WTC11 (cell line): ENCODE data around the gene TDRD10. TPM values are rescaled to one million over a fixed set of nuclear protein-coding genes. Genes with fewer than 3 reads are reported as not detected.
A peak's percentile ranks its signal among the peaks of the same experiment; 100 is the strongest.

ENCODE experiments used
- ATAC-seq: fragments of 200-7000 bp; cut with Tn5 transposase; 2 replicates; pipeline ENCODE4 v1.10.0; 2021; ENCODE audit warnings: mild to moderate bottlenecking, moderate library complexity
- CTCF ChIA-PET: fragments of 300-600 bp; sonication (Branson Sonifier 250); formaldehyde crosslinking; loops from one replicate; lab custom pipeline; 2021; ENCODE audit warnings: antibody characterized with exemption; lab: Charles Lee
- POLR2A ChIA-PET: fragments of 350-600 bp; sonication (Branson Sonifier 250); formaldehyde crosslinking; loops from one replicate; lab custom pipeline; 2021; ENCODE audit warnings: antibody characterized with exemption; lab: Charles Lee
- DNase-seq: peaks from one replicate; pipeline ENCODE4 v3.0.0; 2021; ENCODE audit warnings: low spot score
- H3K27ac Mint-ChIP-seq: 2 replicates; pipeline ENCODE4 v1.8.0; 2021; ENCODE audit warnings: mixed read lengths
- H3K27me3 Mint-ChIP-seq: 2 replicates; pipeline ENCODE4 v1.8.0; 2021; ENCODE audit warnings: low read depth, mild to moderate bottlenecking, moderate library complexity, mixed read lengths
- H3K36me3 Mint-ChIP-seq: 2 replicates; pipeline ENCODE4 v1.8.0; 2021; ENCODE audit warnings: mixed read lengths
- H3K4me1 Mint-ChIP-seq: 2 replicates; pipeline ENCODE4 v1.8.0; 2022; ENCODE audit warnings: mixed read lengths
- H3K4me3 Mint-ChIP-seq: 2 replicates; pipeline ENCODE4 v1.8.0; 2021; ENCODE audit warnings: mild to moderate bottlenecking, moderate library complexity, mixed read lengths
- H3K9me3 Mint-ChIP-seq: 2 replicates; pipeline ENCODE4 v1.8.0; 2021; ENCODE audit warnings: mixed read lengths
- CREB1 ChIP-seq: sonication (generic); formaldehyde crosslinking; IDR thresholded peaks from 2 replicates; pipeline ENCODE4 v1.8.0; 2023; ENCODE audit warnings: mild to moderate bottlenecking, missing genetic modification reagents
- E2F4 ChIP-seq: sonication (generic); formaldehyde crosslinking; IDR thresholded peaks from 2 replicates; pipeline ENCODE4 v1.8.1; 2022; ENCODE audit warnings: low read depth, mild to moderate bottlenecking, moderate library complexity, missing genetic modification reagents, borderline replicate concordance
- FOXJ3 ChIP-seq: sonication (generic); formaldehyde crosslinking; IDR thresholded peaks from 2 replicates; pipeline ENCODE4 v1.9.0; 2021; ENCODE audit warnings: missing genetic modification reagents, mild to moderate bottlenecking, borderline replicate concordance
- IRF2 ChIP-seq: sonication (generic); formaldehyde crosslinking; IDR thresholded peaks from 2 replicates; pipeline ENCODE4 v1.8.0; 2022; ENCODE audit warnings: low read depth, missing genetic modification reagents, borderline replicate concordance
- MXD4 ChIP-seq: fragments of 250-450 bp; sonication (Bioruptor Pico); IDR thresholded peaks from 2 replicates; pipeline ENCODE4 v1.8.0; 2021; ENCODE audit warnings: mild to moderate bottlenecking, moderate library complexity, borderline replicate concordance
- SMAD4 ChIP-seq: sonication (generic); formaldehyde crosslinking; IDR thresholded peaks from 2 replicates; pipeline ENCODE4 v1.8.0; 2022; ENCODE audit warnings: mild to moderate bottlenecking, missing genetic modification reagents
- SP1 ChIP-seq: sonication (generic); formaldehyde crosslinking; conservative IDR thresholded peaks from 2 replicates; pipeline ENCODE4 v1.8.1; 2022; ENCODE audit warnings: missing genetic modification reagents
- TEAD1 ChIP-seq: sonication (generic); formaldehyde crosslinking; IDR thresholded peaks from 2 replicates; pipeline ENCODE4 v1.8.0; 2022; ENCODE audit warnings: mild to moderate bottlenecking, missing genetic modification reagents
- TP53 ChIP-seq: sonication (generic); formaldehyde crosslinking; IDR thresholded peaks from 2 replicates; pipeline ENCODE4 v1.8.1; 2023; ENCODE audit warnings: mild to moderate bottlenecking, missing genetic modification reagents
- ZNF232 ChIP-seq: sonication (generic); formaldehyde crosslinking; IDR thresholded peaks from 2 replicates; pipeline ENCODE4 v1.8.0; 2022; ENCODE audit warnings: mild to moderate bottlenecking, missing genetic modification reagents
- total RNA-seq: library from RNA; stranded (reverse); gene quantifications from 3 replicates; pipeline ENCODE4 v1.2.3, GENCODE V29; 2021
- TF ChIP-seq, protein P1 (sequence below): fragments of 250-450 bp; sonication (Bioruptor Pico); IDR thresholded peaks from 2 replicates; pipeline ENCODE4 v1.9.0; 2021; ENCODE audit warnings: mild to moderate bottlenecking
- TF ChIP-seq, protein P2 (sequence below): sonication (generic); formaldehyde crosslinking; IDR thresholded peaks from 2 replicates; pipeline ENCODE4 v1.8.0; 2023; ENCODE audit warnings: missing genetic modification reagents
- TF ChIP-seq, protein P3 (sequence below): sonication (generic); formaldehyde crosslinking; IDR thresholded peaks from 2 replicates; pipeline ENCODE4 v1.8.1; 2023; ENCODE audit warnings: mild to moderate bottlenecking, moderate library complexity, missing genetic modification reagents
- TF ChIP-seq, protein P4 (sequence below): sonication (generic); formaldehyde crosslinking; IDR thresholded peaks from 2 replicates; pipeline ENCODE4 v1.8.1; 2022; ENCODE audit warnings: missing genetic modification reagents, borderline replicate concordance
- TF ChIP-seq, protein P5 (sequence below): sonication (generic); formaldehyde crosslinking; IDR thresholded peaks from 2 replicates; pipeline ENCODE4 v1.8.1; 2023; ENCODE audit warnings: mild to moderate bottlenecking, missing genetic modification reagents, moderate library complexity
- TF ChIP-seq, protein P6 (sequence below): sonication (generic); formaldehyde crosslinking; IDR thresholded peaks from 2 replicates; pipeline ENCODE4 v1.8.0; 2022; ENCODE audit warnings: mild to moderate bottlenecking, missing genetic modification reagents

The TDRD10 gene
- total RNA-seq, 1 experiment from 2014 or later = 0.09 TPM

- POLR2A ChIA-PET = no interaction called here
- TF ChIP-seq SP1 = no peak
- H3K4me1 Mint-ChIP-seq = peaks cover 28% of the 10 kb centered on the region
- H3K9me3 Mint-ChIP-seq = no peaks in the 10 kb centered on the region
- H3K4me3 Mint-ChIP-seq = peak overlapping the region; percentile 94
- H3K27me3 Mint-ChIP-seq = no peaks in the 10 kb centered on the region
- CTCF ChIA-PET = interaction anchor here (0.5 to 2.1 kb wide), 5 partner anchors 10 to 322 kb away, joined by 3 to 7 read pairs (median 4); no protein-coding TSS in a partner anchor
- peak overlapping the region; percentile 86 for H3K27ac Mint-ChIP-seq
- peak; percentile 35 for DNase-seq
- H3K36me3 Mint-ChIP-seq = peaks cover 48% of the 10 kb centered on the region
- peak; percentile 32 for ATAC-seq
Measured at GRCh38 chr1:154556422-154556821, 54.4 kb downstream of the TDRD10 start.

DNA sequence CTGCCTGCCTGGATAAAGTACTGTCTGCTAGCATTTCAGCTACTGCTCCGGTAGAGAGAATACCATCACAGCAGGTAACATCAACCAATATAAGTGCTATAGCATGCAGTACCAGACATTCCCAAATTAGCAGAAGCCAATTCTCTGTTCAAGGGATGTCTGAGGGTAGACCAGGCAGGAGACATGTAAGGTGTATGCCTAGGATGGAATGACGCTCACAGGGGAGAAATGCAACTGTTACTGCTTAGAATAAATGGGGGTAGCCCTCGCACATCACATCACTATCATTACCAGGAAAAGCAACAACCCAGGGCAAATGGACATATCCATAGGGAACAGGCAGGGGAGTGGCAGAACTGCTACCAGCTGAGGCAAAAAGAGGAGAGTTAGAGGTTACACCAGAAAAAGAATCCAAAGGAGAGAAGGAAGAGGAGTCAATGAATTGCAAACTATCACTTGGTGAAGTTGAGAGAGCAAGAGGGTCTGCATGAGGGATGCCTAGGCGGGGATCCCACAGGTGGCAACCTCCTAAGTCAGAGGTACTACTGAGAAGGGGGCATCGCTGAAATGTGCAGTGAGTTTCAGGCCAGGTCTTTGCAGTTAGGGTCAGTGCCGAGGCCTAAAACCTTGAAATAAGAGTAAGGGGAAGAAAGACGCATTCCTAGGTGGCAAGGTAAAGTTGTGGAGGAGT, 55.4 kb downstream of the TDRD10 start:
- H3K27me3 Mint-ChIP-seq = no peaks in the 10 kb centered on the region
- ChIA-PET POLR2A (no interaction called here), CTCF (interaction anchor here (0.5 to 2.1 kb wide), 7 partner anchors 11 to 321 kb away, joined by 3 to 14 read pairs (median 6); no protein-coding TSS in a partner anchor)
- peaks cover 28% of the 10 kb centered on the region for H3K4me1 Mint-ChIP-seq
- no peak for TF ChIP-seq FOXJ3 (CRISPR knock-in tag)
- TF ChIP-seq IRF2 (CRISPR knock-in tag) = no peak
- no peak for TF ChIP-seq ZNF232 (CRISPR knock-in tag)
- no peak for TF ChIP-seq E2F4 (CRISPR knock-in tag)
- TF ChIP-seq, protein P1, sequence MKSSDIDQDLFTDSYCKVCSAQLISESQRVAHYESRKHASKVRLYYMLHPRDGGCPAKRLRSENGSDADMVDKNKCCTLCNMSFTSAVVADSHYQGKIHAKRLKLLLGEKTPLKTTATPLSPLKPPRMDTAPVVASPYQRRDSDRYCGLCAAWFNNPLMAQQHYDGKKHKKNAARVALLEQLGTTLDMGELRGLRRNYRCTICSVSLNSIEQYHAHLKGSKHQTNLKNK (CRISPR knock-in tag) = no peak
- no peak for TF ChIP-seq TEAD1 (CRISPR knock-in tag)
- no peak for TF ChIP-seq SP1
- no peak for ATAC-seq
- peak overlapping the region; percentile 89 for H3K27ac Mint-ChIP-seq
- H3K4me3 Mint-ChIP-seq = peak overlapping the region; percentile 94
- peaks cover 39% of the 10 kb centered on the region for H3K36me3 Mint-ChIP-seq
- DNase-seq = no peak
- no peaks in the 10 kb centered on the region for H3K9me3 Mint-ChIP-seq

DNA sequence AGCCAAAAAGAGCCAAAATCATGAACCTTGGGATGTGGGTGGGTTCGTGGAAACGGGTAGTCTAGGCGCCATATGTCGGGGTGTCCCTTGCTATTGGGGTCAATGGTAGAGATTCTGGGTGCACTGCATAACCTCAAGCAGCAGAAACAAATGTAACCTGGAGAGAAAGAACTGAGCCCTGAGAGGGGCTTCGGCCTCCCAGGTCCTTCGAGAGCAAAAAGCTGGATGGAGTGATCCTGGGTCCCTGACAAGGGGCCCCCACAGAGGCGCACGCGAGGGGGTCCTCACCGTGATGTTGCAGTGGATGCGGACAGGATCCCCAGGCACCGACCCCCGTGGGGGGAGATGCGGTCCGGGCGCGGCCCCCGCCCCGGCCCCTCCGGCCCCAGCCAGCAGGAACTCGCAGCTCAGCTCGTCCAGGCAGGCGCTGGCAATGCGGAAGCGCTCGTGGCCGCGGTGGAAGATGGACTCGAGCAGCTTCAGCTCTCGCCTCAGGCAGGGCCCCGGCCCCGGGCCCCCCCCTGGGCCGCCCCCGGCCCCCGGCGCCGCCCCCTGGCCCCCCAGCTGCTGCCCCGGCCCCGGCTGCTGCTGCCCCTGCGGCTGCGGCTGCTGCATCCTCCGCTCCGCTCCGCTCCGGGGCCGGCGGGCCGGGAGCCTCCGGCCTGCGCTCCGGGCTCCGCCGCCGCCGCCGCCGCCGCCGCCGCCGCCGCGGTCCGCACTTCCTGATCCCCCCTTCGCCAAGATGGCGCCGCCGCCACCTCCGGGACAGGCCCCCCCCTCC, 56.1 kb downstream of the TDRD10 start, which contains the start of gene UBE2Q1:
TSS of gene UBE2Q1 (minus strand) at position 724 of the 781 bp plus-strand sequence. CDS start at position 615, 109 bp downstream.
- Mint-ChIP-seq H3K4me1 (peaks cover 28% of the 10 kb centered on the region), H3K9me3 (no peaks in the 10 kb centered on the region), H3K4me3 (peak within 1 kb of the TSS; percentile 94), H3K36me3 (peaks cover 31% of the 10 kb centered on the region), H3K27me3 (no peaks in the 10 kb centered on the region), H3K27ac (peak within 1 kb of the TSS; percentile 89)
- ChIA-PET POLR2A (no interaction called here), CTCF (interaction anchor here (0.5 to 2.1 kb wide), 5 partner anchors 12 to 320 kb away, joined by 3 to 14 read pairs (median 7); no protein-coding TSS in a partner anchor)
- ATAC-seq = no peak
- peak; percentile 38 for DNase-seq
- TF ChIP-seq, protein P2, sequence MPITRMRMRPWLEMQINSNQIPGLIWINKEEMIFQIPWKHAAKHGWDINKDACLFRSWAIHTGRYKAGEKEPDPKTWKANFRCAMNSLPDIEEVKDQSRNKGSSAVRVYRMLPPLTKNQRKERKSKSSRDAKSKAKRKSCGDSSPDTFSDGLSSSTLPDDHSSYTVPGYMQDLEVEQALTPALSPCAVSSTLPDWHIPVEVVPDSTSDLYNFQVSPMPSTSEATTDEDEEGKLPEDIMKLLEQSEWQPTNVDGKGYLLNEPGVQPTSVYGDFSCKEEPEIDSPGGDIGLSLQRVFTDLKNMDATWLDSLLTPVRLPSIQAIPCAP (CRISPR knock-in tag) = no peak
- TF ChIP-seq, protein P3, sequence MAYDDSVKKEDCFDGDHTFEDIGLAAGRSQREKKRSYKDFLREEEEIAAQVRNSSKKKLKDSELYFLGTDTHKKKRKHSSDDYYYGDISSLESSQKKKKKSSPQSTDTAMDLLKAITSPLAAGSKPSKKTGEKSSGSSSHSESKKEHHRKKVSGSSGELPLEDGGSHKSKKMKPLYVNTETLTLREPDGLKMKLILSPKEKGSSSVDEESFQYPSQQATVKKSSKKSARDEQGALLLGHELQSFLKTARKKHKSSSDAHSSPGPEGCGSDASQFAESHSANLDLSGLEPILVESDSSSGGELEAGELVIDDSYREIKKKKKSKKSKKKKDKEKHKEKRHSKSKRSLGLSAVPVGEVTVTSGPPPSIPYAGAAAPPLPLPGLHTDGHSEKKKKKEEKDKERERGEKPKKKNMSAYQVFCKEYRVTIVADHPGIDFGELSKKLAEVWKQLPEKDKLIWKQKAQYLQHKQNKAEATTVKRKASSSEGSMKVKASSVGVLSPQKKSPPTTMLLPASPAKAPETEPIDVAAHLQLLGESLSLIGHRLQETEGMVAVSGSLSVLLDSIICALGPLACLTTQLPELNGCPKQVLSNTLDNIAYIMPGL (CRISPR knock-in tag) = no peak
- TF ChIP-seq, protein P4, sequence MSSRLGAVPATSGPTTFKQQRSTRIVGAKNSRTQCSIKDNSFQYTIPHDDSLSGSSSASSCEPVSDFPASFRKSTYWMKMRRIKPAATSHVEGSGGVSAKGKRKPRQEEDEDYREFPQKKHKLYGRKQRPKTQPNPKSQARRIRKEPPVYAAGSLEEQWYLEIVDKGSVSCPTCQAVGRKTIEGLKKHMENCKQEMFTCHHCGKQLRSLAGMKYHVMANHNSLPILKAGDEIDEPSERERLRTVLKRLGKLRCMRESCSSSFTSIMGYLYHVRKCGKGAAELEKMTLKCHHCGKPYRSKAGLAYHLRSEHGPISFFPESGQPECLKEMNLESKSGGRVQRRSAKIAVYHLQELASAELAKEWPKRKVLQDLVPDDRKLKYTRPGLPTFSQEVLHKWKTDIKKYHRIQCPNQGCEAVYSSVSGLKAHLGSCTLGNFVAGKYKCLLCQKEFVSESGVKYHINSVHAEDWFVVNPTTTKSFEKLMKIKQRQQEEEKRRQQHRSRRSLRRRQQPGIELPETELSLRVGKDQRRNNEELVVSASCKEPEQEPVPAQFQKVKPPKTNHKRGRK (CRISPR knock-in tag) = no peak
- TF ChIP-seq, protein P5, sequence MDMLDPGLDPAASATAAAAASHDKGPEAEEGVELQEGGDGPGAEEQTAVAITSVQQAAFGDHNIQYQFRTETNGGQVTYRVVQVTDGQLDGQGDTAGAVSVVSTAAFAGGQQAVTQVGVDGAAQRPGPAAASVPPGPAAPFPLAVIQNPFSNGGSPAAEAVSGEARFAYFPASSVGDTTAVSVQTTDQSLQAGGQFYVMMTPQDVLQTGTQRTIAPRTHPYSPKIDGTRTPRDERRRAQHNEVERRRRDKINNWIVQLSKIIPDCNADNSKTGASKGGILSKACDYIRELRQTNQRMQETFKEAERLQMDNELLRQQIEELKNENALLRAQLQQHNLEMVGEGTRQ = no peak
- TF ChIP-seq CREB1 (no peak), MXD4 (CRISPR knock-in tag) (no peak), SP1 (no peak), SMAD4 (CRISPR knock-in tag) (no peak), TP53 (CRISPR knock-in tag) (no peak)
- TF ChIP-seq, protein P6, sequence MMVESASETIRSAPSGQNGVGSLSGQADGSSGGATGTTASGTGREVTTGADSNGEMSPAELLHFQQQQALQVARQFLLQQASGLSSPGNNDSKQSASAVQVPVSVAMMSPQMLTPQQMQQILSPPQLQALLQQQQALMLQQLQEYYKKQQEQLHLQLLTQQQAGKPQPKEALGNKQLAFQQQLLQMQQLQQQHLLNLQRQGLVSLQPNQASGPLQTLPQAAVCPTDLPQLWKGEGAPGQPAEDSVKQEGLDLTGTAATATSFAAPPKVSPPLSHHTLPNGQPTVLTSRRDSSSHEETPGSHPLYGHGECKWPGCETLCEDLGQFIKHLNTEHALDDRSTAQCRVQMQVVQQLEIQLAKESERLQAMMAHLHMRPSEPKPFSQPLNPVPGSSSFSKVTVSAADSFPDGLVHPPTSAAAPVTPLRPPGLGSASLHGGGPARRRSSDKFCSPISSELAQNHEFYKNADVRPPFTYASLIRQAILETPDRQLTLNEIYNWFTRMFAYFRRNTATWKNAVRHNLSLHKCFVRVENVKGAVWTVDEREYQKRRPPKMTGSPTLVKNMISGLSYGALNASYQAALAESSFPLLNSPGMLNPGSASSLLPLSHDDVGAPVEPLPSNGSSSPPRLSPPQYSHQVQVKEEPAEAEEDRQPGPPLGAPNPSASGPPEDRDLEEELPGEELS (CRISPR knock-in tag) = no peak
